Stimulated activated CD4-positive, alpha-beta T cell treated with anti-CD3 and anti-CD28 coated beads, TNF-alpha, amount 100 ng/mL, for 24 hours (primary cell): ENCODE data around the gene FFAR1.
"Not testable (repeated sequence)": the region's sequence is repeated elsewhere in the genome, so short reads cannot be mapped to it uniquely, and the experiment has no call there.

ENCODE experiments used
- DNase-seq, 3 experiments: peaks; one replicate each; pipeline ENCODE4 v3.0.0-alpha.2; 2020; ENCODE audit warnings: low read depth in 3 of 3

Gene FFAR1

DNA sequence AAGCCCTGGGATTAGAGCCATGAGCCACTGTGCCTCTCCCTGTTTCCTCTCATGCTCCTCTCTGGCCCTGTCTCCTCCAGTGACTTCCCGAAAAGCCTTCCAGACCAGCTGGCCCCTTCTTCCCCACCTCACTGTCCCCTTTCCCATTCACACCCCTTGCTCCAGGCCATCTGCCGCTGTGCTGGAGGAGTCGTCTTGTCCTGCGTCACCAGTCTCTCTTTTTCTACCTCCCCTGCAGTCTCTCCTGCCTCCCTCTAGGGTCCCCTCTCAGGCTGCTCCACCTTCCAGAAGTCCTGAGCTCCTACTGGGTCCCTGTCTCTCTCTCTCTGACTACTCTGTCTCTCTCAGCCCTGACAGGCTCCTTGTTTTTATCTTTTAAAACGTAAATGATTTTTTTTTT lies 5.3 kb upstream of the FFAR1 start:
- no peak for DNase-seq

DNA sequence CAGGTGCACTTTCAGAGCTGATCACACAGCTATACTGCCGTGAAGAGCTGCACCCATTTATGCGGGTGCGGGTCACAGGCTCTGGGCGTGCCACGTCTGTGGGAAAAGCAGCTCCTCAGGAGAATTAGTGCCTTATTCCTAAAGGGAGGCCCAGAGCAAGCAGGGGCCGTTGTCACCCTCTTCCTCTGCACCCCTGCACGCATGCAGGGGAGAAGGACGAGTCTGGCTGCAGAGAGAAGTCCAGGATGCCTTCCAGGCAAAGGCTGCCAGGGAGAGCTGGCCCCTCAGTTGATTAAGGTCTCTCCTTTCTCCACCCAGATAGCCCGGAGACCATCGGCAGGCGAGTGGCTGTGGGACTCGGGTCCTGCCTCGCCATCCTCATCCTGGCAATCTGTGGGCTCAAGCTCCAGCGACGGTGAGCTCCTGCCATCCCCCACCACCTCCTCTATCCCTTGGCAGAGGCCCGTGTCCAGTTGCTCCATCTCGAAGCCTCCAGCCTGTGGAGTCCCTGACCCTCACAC lies 3.1 kb upstream of the FFAR1 start:
- DNase-seq: no peak

DNA sequence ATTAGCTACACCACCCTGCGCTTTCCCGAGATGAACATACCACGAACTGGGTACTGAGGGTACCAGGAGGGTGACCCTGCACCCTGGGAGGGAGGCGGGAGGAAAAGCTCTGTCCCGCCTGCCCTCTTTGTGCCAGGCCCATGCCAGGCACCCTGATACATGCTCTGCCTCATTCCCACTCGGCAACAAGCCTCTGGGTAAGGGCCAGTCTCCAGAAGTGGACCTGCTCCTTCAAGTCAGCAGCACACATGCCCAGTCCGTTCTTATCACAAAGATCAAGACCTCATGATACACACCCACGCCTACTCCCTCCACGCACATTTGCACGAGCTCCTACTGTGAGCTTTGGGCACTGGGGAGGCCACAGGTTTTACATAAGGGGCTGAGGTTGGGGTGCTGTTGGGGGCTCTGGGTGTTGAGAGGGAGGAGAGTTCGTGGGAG lies 2.0 kb upstream of the FFAR1 start:
- DNase-seq: no peak

DNA sequence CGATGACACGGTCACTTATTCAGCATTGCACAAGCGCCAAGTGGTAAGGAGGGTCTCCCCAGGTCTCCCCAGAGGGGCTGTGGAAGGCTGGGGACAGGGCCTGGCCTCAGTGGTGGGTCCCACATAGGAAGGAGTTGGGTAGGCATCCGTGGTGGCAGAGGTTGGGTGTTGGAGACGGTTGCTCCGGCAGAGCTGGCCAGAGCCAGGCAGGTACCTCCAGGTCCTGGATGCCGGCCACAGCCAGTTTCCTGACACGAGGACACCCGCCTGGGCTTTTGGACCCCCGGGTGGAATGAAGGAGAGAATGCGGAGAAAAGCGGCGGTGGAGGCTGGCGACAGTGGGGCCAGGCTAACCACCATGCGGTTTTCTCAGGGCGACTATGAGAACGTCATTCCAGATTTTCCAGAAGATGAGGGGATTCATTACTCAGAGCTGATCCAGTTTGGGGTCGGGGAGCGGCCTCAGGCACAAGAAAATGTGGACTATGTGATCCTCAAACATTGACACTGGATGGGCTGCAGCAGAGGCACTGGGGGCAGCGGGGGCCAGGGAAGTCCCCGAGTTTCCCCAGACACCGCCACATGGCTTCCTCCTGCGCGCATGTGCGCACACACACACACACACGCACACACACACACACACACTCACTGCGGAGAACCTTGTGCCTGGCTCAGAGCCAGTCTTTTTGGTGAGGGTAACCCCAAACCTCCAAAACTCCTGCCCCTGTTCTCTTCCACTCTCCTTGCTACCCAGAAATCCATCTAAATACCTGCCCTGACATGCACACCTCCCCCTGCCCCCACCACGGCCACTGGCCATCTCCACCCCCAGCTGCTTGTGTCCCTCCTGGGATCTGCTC lies 1.3 kb upstream of the FFAR1 start:
- peak; percentile 17 to 69 (median 33) for DNase-seq

DNA sequence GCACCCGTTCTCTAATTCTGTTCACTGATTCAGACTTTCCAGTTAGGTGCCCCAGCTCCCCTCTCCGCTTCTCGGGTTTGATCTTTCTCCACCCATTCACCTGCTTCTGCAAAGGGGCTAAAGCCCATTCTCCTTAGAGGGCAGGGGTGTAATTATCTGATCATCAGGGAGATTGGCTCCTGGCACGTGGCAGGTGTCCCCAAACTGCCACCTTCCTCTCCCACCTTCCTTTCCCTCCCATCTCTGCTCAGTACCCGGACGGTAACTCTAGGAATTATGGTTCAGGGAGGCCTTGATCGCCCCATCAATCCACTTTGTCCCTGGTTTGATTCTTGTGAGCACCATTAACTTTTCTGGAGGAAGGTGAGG lies 212 bp downstream of the FFAR1 start:
- no peak for DNase-seq

DNA sequence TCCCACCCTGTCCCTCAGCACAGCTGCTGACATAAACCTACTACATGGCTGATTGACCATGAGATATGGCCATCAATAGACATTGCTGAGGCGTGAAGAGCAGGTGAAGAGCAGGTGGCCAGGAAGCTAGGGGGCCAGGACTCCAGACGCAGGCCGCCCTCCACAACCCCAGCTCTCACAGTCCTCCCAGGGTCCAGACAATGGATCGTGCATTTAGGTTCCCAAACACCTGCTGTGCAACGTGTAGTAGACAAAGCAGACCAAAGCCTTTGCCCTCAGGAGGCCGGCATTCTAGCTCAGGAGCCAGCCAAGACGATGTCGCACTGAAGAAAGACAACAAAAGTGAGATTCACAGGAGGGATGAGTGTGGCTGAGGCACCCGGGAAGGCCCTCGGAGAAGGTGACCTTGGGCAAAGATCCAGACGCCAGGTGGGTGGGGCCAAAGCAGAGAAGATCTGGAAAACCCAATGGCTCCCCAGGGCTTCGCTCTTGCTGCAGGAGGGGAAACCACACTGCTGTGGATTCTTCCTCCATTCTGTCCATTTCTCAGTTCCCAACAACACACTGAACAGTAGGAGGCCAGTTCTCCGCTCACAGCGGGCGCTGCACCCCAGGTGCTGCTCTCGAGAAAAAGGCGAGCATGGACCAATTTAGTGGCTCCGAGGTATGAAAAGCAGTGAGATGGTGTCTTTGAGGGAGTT lies 1.4 kb downstream of the FFAR1 start:
- DNase-seq: no peak

DNA sequence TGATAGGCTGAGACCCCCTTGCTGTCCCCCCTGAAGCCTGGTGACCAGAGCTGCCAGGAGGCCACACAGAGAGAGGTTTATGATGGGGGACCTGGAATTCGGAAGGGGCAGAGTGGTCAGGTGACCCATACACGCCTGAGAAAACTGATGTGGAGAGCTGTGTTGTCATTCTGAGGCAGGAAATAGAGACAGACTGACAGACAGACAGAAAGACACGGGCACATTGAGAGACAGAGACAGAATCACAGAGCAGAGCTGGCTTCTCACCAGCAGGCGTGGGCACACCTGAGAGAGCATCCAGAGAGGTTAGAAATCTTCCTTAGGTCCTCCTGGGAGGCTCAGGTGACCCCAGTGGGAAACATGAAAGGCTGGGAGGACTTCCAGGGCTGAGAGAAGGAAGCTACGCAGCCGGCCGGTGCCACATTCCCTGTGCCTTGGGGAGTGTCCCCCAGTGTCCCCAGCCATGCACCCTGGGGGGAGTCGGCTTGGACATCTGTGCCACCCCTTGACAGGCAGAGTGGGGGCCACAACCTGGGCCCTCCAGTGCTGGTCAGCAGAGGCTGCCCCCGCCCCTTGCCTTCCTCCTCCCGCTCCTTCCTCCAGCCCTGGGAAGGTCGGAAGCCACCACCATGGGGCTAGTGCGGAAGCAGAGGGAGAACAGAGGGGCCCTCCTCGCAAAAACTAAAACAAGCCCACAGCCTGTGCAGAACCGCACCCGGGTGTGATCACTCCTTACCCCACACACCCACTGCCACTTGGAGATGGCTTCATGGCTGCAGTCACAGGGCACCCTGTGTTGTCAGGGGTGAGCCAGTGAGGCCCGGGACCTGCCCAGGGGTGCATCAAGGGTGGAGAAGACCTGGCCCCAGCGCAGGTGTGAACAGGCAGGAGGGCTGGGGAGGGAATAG lies 2.2 kb downstream of the FFAR1 start:
- DNase-seq: no peak

DNA sequence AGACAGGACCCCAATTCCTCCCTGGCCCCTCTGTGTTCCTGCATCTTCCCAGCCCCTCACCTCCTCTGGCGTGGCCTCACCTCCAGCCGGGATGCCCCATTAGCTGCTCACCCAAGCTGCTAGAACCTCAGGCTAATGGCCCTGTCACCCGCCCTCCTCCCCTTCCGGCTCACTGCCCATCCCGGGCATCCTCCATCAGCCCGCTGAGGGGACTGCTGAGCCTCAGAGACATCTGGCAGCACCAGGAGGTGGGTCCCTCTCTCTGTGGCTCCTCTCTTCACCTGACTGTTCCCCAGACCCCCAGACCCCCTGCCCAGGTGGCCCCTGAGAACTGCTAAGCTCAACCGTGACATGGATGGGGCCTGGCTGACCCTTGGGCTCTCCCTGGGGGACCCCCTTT lies 2.9 kb downstream of the FFAR1 start:
- DNase-seq: no peak

DNA sequence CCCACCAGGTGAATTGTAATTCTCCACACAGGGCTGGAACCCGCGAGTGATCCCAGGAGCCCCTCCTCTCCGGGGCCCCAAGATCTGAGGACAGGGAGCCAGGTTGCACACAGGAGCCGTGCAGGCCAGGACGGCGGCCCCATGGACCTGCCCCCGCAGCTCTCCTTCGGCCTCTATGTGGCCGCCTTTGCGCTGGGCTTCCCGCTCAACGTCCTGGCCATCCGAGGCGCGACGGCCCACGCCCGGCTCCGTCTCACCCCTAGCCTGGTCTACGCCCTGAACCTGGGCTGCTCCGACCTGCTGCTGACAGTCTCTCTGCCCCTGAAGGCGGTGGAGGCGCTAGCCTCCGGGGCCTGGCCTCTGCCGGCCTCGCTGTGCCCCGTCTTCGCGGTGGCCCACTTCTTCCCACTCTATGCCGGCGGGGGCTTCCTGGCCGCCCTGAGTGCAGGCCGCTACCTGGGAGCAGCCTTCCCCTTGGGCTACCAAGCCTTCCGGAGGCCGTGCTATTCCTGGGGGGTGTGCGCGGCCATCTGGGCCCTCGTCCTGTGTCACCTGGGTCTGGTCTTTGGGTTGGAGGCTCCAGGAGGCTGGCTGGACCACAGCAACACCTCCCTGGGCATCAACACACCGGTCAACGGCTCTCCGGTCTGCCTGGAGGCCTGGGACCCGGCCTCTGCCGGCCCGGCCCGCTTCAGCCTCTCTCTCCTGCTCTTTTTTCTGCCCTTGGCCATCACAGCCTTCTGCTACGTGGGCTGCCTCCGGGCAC lies 3.9 kb downstream of the FFAR1 start:
- no peak for DNase-seq

DNA sequence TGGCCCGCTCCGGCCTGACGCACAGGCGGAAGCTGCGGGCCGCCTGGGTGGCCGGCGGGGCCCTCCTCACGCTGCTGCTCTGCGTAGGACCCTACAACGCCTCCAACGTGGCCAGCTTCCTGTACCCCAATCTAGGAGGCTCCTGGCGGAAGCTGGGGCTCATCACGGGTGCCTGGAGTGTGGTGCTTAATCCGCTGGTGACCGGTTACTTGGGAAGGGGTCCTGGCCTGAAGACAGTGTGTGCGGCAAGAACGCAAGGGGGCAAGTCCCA lies 4.4 kb downstream of the FFAR1 start:
- DNase-seq: no peak

DNA sequence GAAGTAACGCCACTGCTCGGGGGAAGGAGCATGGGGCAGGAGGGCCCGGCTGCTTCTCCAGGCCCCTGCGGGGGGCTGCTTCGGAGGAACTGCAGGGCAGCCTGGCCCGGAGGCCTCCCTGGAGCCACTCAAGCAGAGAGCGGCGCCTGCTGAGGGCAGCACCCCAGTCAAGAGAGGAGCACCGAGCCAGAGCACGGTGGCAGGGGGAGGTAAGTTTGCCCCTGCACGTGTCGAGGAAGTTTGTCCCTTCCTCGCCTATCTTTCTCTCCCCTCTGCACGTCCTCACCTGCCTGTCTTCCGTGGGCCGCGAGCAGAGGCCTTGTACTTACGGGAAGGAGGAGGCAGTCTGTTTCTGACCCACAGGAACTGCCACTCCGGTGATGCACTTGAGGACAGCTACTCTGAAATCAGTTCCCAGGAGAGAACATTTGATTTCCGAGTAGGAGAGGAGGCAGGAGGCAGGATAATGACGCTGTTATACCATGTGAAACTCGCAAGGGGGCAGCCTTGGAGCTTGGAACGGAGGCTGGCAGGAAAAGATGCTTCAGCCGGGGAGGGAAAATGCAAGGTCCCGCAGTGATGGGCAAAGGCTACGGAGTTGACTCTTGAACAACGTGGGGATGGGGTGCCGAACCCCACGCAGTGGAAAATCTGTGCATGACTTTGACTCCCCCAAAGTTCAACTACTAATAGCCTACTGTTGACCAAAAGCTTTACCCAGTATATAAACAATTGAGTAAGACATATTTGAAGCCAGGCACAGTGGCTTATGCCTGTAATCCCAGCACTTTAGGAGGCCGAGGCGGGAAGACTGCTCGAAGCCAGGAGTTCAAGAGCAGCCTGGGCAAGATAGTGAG lies 5.0 kb downstream of the FFAR1 start:
- DNase-seq: peak; percentile 37 to 69 (median 50)

DNA sequence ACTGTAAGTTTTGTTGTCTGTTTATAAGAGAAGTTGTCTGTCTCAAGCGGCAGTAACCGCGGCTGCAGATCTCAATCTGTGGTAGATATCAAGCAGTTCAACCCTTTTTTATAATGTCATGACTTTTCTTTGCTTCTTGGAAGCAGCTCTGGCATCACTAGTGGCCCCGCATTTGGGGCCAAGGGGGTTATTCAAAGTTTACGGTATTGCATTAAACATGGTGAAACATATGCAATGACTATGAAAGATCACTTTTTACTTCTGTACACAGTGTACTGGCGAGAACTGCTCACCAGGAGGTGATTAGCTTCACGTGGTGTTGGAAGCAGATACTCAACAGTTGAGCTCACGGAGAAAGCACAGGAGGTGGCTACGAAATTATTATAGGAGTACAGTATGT lies 5.9 kb downstream of the FFAR1 start:
- DNase-seq: no peak

DNA sequence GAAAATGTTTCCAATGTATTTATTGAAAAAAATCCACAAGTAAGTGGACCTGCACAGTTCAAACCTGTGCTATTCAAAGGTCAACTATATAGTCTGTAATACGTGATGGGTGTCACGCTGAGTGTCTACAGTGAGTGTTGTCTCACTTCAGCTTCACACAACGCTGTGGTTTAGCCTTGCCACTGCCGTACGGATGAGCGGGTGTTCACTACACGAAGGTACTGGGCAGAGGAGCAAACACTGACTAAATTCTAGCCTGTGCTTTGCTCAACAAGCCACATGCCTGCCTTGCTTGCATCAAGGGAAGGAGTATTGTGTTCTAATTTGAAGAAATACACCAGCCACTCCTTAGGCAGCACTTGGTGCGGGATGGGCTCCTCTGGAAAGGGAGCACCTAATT lies 7.2 kb downstream of the FFAR1 start:
- DNase-seq: no peak

DNA sequence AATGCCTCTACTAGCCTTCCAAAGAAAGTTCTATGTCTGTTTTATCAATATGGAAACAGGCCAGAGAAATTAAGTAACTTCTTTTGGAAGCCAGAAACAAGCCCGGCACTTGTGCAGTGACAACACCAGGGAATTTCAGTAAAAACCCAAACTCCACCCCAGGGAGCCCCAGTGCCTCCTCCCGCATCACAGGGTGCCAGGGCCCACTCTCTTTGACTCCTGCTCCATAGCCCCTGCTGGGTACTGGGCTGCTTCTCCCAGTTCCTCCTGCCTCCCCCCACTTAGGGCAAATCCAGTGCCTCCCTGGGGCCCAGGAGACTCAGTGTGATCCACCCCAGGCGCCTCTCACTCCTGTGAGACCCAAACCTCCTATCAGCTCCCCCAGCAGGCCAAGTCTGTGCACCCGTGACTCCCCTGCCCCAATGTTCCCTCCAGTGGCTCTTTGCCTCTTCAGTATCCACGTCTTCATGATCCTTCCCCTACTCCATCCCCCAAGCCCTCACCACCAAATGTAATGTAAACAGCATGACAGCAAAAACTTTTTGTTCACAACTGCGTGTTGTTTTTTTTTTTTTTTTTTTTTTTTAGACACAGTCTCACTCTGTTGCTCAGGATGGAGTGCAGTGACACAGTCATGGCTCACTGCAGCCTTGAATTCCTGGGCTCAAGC lies 8.2 kb downstream of the FFAR1 start:
- no peak for DNase-seq

DNA sequence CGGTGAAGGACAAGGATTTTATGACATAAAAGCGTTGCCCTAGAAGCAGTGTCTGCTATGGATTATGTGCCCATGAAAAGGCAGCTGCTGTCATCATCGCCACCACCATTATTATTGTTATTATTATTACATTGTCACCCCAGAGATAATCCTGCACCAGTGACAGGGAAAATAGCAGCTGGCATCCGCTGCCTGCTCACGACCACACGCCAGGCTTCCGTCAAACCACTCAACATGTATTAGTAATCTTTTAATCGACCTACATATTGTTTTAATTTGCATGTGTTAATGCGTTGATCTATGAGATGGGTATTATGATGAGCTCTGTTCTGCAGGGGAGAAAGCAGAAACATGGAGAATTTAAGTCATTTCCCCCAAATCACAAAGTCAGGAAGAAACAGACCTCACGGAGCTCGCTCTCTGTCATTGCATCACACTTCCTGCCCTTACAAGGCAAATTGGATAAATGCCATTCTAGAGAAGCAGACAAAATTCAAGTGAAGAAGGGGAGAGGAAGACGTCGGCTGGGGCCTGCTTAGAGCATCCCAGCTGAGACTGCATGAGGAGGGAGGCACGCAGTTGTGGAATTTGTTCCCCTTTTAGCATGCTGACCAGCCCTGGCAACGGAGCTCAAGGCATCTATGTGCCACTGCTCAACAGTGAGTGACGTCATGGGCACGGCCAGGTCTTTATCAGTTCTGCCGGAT lies 10.3 kb downstream of the FFAR1 start, which contains the start of gene FFAR3:
Gene FFAR3, plus strand, starts transcription at position 594 of the 707 bp plus-strand sequence. CDS start 431 bp downstream, outside the sequence.
- DNase-seq: no peak

DNA sequence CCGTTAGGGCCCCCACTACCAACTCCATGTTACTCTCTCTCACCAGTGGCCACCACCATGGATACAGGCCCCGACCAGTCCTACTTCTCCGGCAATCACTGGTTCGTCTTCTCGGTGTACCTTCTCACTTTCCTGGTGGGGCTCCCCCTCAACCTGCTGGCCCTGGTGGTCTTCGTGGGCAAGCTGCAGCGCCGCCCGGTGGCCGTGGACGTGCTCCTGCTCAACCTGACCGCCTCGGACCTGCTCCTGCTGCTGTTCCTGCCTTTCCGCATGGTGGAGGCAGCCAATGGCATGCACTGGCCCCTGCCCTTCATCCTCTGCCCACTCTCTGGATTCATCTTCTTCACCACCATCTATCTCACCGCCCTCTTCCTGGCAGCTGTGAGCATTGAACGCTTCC lies 11.1 kb downstream of the FFAR1 start:
- not testable (repeated sequence) for DNase-seq

DNA sequence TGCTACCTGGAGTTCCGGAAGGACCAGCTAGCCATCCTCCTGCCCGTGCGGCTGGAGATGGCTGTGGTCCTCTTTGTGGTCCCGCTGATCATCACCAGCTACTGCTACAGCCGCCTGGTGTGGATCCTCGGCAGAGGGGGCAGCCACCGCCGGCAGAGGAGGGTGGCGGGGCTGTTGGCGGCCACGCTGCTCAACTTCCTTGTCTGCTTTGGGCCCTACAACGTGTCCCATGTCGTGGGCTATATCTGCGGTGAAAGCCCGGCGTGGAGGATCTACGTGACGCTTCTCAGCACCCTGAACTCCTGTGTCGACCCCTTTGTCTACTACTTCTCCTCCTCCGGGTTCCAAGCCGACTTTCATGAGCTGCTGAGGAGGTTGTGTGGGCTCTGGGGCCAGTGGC lies 11.7 kb downstream of the FFAR1 start:
- not testable (repeated sequence) for DNase-seq

DNA sequence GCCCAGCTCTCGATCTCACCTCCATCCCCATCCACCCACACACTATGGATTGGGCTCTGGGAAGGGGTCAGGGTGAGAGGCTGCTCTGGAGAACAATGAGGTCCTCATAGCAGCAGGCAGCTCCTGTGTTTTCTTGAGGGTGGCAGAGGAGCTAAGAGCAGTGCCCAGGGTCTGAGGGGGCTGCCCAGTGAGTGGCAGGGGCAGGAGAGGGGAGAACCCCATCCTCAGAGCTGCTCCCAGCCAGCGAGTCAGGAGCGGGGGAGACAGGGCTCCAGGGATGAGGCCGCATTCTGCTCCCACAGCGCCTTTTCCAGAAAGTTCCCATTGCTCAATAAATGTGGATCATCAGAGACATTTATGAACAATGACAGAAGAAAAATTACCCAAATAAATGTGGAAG lies 12.4 kb downstream of the FFAR1 start:
- not testable (repeated sequence) for DNase-seq

DNA sequence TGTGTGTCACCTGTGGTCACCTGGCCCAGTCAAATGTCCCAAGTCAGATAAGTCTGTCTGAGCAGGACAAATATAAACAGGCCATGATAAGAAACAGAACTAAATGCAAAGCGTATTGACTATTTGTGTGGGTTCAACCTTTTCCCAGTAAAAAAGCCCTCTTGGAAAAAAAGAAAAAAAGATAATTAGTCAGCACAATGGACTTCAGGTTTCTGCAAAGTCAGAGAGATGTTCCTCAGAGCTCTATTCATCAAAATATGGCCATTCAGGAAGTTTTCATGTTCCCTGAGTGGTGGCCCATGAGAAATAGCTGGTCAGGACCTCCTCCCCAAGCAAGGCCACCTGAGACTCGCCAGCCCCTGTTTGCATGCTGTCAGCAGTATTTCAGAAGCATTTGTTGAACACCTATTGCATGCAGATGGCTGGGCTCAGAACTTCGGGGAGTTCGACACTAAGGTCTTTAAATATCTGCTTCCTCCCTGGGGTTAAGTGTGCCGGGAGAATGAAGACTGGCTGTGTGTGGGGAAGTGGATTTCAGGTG lies 13.2 kb downstream of the FFAR1 start:
- no peak for DNase-seq
